ENCODE measurements around the gene LRRC74B.
"Not testable (repeated sequence)": the region's sequence is repeated elsewhere in the genome, so short reads cannot be mapped to it uniquely, and the experiment has no call there.

Gene LRRC74B

GRCh38 chr22:21045585-21046294 is at the start of gene LRRC74B:
Gene LRRC74B, plus strand, starts transcription at chr22:21045946. Its CDS starts 41 bp downstream, at chr22:21045987.
- DNase-seq = peak; percentile 86

- no peak for DNase-seq
Measured at GRCh38 chr22:20996031-20996410, 49.7 kb upstream of the LRRC74B start.

GRCh38 chr22:20996598-20997535 is 48.9 kb upstream of the LRRC74B start:
- DNase-seq = no peak

- DNase-seq = no peak
Measured at GRCh38 chr22:20997536-20998257, 48.0 kb upstream of the LRRC74B start.

- no peak for DNase-seq
Measured at GRCh38 chr22:20998411-20999336, 47.1 kb upstream of the LRRC74B start.

GRCh38 chr22:20999350-21000206 is 46.2 kb upstream of the LRRC74B start:
- no peak for DNase-seq

- DNase-seq = peak; percentile 34
Measured at GRCh38 chr22:21000207-21000986, 45.3 kb upstream of the LRRC74B start.

GRCh38 chr22:21000987-21001600 is 44.7 kb upstream of the LRRC74B start:
- no peak for DNase-seq

GRCh38 chr22:21001601-21002325 is 44.0 kb upstream of the LRRC74B start, which contains the start of gene THAP7:
Gene THAP7, minus strand, starts transcription at chr22:21002118. Its CDS starts 207 bp downstream, at chr22:21001911.
- DNase-seq = peak; percentile 97

GRCh38 chr22:21003782-21004181 is 42.0 kb upstream of the LRRC74B start:
- no peak for DNase-seq

- DNase-seq = not testable (repeated sequence)
Measured at GRCh38 chr22:21009208-21009607, 36.5 kb upstream of the LRRC74B start.

GRCh38 chr22:21009638-21010425 is 35.9 kb upstream of the LRRC74B start:
- no peak for DNase-seq

GRCh38 chr22:21010426-21011113 is 35.2 kb upstream of the LRRC74B start:
- DNase-seq = no peak

GRCh38 chr22:21012446-21013407 is 33.0 kb upstream of the LRRC74B start:
- no peak for DNase-seq

- DNase-seq = no peak
Measured at GRCh38 chr22:21013657-21014201, 32.0 kb upstream of the LRRC74B start.

- peak; percentile 93 for DNase-seq
Measured at GRCh38 chr22:21014202-21014725, 31.5 kb upstream of the LRRC74B start.
